ENCODE results near the gene PMVK.
"Not testable (repeated sequence)": the region's sequence is repeated elsewhere in the genome, so short reads cannot be mapped to it uniquely, and the experiment has no call there.

The PMVK gene

DNA sequence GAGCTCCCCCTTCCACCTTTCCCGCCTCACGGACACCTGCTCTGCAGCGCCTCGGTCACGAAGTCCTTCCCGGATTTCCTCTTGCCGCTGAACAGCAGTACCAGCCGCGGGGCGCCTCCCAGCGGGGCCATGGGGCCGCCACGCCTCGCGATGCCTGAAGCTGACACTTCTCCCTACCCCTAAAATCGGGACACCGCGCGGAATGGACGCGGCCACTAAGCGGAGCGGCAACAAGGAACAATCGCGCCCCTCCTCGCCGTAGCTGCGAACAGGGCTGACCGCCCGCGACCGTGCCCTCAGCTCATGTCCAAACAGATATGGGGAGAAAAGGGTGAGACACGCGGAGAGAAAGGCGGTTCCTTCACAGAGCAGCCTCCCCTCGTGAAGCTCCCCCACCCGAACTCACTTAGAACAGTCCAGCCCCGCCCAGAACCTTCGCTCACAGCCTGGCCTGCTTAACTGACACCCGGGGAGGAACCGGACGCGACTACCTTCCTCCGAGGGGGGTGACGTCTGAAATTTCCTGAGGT lies at the start of gene PMVK:
Gene PMVK, minus strand, starts transcription at position 165 of the 530 bp plus-strand sequence. Its CDS starts 34 bp downstream, at position 131.
- H3K4me1 ChIP-seq = peaks cover 20% of the 10 kb centered on the region
- in situ Hi-C loops (cut with MboI; ENCODE audit: low sequenced_read_pairs) = no loop called here
- peak; percentile 87 to 97 for DNase-seq (ENCODE audit: low spot score in 2 of 2)

DNA sequence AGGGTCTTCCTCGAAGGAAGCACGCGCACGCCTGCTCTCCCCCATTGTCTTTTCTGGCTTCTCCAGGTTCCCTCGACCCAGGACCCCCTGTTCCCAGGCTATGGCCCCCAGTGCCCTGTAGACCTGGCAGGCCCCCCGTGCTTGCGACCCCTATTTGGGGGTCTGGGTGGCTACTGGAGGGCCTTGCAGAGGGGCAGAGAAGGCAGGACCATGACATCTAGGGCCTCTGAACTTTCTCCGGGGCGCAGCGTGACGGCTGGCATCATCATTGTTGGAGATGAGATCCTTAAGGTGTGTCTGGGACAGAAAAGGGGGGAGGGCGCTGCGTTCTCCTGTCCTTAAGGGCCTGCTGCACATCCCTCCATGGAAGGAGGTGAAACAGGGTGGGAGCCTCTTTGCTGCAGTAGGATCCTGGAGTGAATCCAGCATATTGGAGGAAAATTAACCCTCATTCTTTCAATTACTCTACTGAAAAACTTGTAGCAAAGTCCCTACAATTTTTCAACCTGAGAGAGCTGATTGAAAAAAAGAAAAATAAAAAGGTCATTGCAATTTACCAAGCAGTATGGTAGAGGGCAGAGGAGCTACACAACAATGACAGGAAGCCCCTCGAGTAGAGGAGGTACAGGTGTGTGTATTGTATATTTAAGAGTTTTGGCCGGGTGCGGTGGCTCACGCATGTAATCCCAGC lies 47.4 kb upstream of the PMVK start:
- in situ Hi-C loops (cut with MboI; ENCODE audit: low sequenced_read_pairs) = no loop called here
- no peaks in the 10 kb centered on the region for H3K27me3 ChIP-seq (ENCODE audit: low read depth)
- H3K9me3 ChIP-seq = no peaks in the 10 kb centered on the region
- H3K4me3 ChIP-seq = peak overlapping the region; percentile 55
- peak in 1 of 2 experiments; percentile 55 for DNase-seq (ENCODE audit: low spot score in 2 of 2)
- H3K36me3 ChIP-seq (replicated peaks) = peaks cover 50% of the 10 kb centered on the region
- H3K4me1 ChIP-seq = peaks cover 13% of the 10 kb centered on the region

More for the DNA sequence above, at the start of gene PMVK:
- H3K27me3 ChIP-seq (ENCODE audit: low read depth) = no peaks in the 10 kb centered on the region
- peak within 1 kb of the TSS; percentile 60 for H3K4me3 ChIP-seq
- no peaks in the 10 kb centered on the region for H3K36me3 ChIP-seq (replicated peaks)
- no peaks in the 10 kb centered on the region for H3K9me3 ChIP-seq

DNA sequence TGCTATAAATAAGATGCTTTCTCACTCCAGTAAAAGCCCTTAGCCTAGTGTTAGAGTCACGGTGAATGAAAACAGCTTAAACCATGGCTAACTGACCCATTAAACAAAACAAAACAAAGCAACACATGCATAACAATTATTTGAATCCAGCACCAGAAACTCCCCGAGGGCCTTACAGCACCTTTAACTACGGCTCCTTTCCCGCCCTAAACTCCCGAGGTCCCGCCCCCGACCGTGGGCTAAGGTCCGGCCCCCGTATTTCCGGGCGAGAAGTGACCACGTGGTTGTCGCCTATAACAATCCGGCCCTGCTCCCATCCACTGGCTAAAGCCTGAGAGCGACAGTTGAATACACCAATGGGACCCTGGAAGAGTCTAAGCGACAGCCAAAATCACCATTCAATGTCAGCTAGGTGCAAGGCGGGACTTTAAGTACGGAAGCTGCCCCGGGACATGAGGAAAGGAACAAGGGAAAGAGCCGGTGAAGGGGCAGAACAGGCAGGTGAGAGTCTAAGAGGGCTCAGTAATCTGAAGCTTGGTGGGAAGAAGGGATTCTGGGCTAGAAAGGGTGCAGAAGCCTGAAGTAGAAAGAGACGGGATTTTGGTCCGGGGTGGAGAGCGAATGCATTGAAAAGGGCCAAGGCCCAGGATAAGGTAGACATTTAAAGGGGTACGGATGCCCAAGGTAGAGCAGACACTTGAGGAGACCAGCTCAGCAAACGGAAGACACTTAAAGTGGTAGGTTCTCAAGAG lies 46.6 kb upstream of the PMVK start, which contains the start of gene FLAD1:
Gene FLAD1, plus strand, starts transcription at position 448 of the 752 bp plus-strand sequence. CDS start 351 bp downstream, outside the sequence.
- in situ Hi-C loops (cut with MboI; ENCODE audit: low sequenced_read_pairs) = no loop called here
- DNase-seq (ENCODE audit: low spot score in 2 of 2) = peak; percentile 99

DNA sequence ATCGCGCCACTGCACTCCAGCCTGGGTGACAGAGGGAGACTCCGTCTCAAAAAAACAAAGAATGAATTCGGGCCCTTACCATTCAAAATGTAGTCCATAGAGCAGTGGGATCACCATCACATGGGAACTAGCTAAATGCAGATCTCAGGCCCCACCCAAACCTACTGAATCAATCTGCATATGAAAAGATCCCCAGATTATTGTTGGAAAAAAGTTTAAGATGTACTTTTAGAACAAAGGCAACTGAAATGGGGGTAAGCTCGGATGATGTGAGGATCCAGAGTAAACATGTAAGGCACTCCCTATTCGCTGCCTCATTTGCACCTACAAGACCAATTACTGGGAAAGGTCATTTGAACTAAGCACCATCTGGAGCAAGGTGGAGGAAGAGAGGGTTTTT lies 45.8 kb upstream of the PMVK start:
- Histone ChIP-seq H3K4me3 (peak overlapping the region; percentile 55), H3K27me3 (ENCODE audit: low read depth) (no peaks in the 10 kb centered on the region), H3K4me1 (peaks cover 13% of the 10 kb centered on the region), H3K9me3 (no peaks in the 10 kb centered on the region), H3K36me3 (replicated peaks) (peaks cover 47% of the 10 kb centered on the region)
- in situ Hi-C loops (cut with MboI; ENCODE audit: low sequenced_read_pairs) = no loop called here
- peak; percentile 77 to 92 for DNase-seq (ENCODE audit: low spot score in 2 of 2)

More for the DNA sequence above, 46.6 kb upstream of the PMVK start, which contains the start of gene FLAD1:
- Histone ChIP-seq H3K27me3 (ENCODE audit: low read depth) (no peaks in the 10 kb centered on the region), H3K36me3 (replicated peaks) (peaks cover 47% of the 10 kb centered on the region), H3K4me1 (peaks cover 13% of the 10 kb centered on the region), H3K9me3 (no peaks in the 10 kb centered on the region), H3K4me3 (peak within 1 kb of the TSS; percentile 55)

DNA sequence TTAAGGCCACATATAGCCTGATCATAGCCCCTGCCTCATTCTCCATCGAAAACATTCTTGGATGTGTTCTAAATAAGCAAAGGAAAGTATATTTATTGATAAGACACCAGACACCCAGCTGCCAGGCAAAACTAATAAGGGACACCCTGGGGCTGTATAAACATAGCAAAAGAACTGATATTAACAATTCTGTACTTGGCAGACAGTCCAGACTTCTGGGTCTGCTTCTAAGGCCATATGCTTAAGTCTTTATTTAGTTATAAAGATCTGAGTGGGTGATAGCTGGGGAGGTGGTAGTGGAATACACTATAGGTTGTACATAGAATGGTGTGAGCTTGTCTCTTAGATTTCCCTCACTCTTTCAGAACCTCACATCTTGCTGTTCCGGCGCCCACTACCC lies 41.8 kb upstream of the PMVK start:
- in situ Hi-C loops (cut with MboI; ENCODE audit: low sequenced_read_pairs) = no loop called here
- H3K36me3 ChIP-seq (replicated peaks) = peaks cover 36% of the 10 kb centered on the region
- no peaks in the 10 kb centered on the region for H3K27me3 ChIP-seq (ENCODE audit: low read depth)

DNA sequence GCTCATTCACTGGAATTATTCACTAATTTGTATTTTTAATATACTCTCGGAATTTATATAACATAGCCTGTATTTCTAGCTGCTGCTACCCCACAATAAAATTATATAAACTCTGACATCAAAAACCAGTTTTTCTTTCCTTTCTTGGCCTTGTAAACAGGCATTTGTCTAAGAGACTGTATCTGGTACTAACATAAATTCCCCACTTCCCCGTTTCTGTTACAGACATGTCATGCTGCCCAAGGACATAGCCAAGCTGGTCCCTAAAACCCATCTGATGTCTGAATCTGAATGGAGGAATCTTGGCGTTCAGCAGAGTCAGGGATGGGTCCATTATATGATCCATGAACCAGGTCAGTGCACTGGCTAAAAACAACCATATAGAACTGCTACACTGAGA lies 41.2 kb upstream of the PMVK start:
- H3K36me3 ChIP-seq (replicated peaks) = peaks cover 36% of the 10 kb centered on the region
- H3K9me3 ChIP-seq; H3K4me3 ChIP-seq; in situ Hi-C loops (cut with MboI; ENCODE audit: low sequenced_read_pairs); DNase-seq (ENCODE audit: low spot score in 2 of 2); H3K27me3 ChIP-seq (ENCODE audit: low read depth): not testable (repeated sequence)
- peaks cover 23% of the 10 kb centered on the region for H3K4me1 ChIP-seq

More for the DNA sequence above, 41.8 kb upstream of the PMVK start:
- Histone ChIP-seq H3K9me3 (no peaks in the 10 kb centered on the region), H3K4me1 (peaks cover 19% of the 10 kb centered on the region), H3K4me3 (no peak overlapping the region)
- no peak for DNase-seq (ENCODE audit: low spot score in 2 of 2)

DNA sequence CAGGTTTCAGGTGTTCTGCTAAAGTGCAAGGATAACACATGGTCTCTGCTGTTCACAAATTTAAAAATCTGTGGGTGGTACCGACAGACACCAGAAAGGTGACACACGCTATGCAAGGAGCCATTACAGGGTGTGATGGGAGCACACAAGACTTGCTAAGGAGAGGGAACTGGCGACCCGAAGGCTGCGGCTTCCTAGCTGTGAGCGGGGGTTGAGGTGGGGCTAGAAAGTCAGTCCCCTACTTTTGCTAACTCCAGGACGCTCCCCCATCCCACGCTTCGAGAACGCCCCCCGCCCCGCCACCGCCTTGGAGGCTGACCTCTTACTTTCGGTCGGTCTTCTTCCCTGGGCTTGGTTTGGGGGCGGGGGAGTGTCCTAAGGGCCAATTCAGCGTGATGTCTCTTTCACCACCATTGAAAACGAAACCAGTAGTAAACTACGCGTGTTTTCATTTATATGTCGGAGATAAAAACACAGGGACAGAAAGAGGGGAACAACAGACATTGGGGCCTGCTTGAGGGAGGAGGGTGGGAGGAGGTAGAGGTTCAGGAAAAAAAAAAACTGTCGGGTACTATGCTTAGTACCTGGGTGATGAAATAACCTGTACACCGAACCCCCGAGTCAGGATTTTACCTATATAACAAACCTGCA lies 39.0 kb upstream of the PMVK start:
- Histone ChIP-seq H3K4me3 (peak overlapping the region; percentile 82), H3K4me1 (peaks cover 30% of the 10 kb centered on the region), H3K27me3 (ENCODE audit: low read depth) (no peaks in the 10 kb centered on the region), H3K9me3 (no peaks in the 10 kb centered on the region), H3K36me3 (replicated peaks) (peaks cover 30% of the 10 kb centered on the region)
- DNase-seq (ENCODE audit: low spot score in 2 of 2) = peak in 1 of 2 experiments; percentile 69
- in situ Hi-C loops (cut with MboI; ENCODE audit: low sequenced_read_pairs) = no loop called here

DNA sequence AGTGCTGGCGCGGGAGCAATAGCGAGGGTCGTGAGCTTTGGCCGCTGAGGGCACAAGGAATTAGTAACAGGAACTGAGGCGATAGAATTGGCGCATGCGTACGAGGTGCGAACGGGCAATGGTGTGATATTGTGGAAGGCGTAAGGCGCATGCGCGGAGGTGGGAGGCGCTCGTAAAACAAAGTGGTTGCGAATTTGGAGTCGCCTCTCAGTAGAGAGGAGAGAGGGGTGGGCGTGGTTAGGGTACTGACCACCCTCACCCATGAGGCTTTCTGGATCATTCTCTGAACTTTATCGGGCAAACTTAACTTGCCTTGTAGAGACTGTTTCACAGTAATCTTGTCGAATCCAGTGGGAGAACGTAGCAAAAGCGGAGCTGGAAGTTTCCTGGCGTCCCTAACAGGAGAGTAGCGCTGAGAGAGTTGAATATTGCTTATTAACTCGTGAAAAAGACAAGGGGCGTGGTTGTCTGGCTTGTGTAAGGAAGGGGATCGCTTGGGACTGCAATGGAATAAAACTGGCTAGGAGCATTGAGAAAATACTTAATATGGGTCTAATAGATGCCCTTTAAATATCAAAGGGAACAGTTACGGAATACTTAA lies 38.4 kb upstream of the PMVK start:
- H3K27me3 ChIP-seq (ENCODE audit: low read depth) = no peaks in the 10 kb centered on the region
- H3K9me3 ChIP-seq = no peaks in the 10 kb centered on the region
- in situ Hi-C loops (cut with MboI; ENCODE audit: low sequenced_read_pairs) = no loop called here
- H3K4me1 ChIP-seq = peaks cover 36% of the 10 kb centered on the region
- H3K36me3 ChIP-seq (replicated peaks) = peaks cover 24% of the 10 kb centered on the region
- DNase-seq (ENCODE audit: low spot score in 2 of 2) = peak; percentile 94 to 97
- H3K4me3 ChIP-seq = peak overlapping the region; percentile 82

DNA sequence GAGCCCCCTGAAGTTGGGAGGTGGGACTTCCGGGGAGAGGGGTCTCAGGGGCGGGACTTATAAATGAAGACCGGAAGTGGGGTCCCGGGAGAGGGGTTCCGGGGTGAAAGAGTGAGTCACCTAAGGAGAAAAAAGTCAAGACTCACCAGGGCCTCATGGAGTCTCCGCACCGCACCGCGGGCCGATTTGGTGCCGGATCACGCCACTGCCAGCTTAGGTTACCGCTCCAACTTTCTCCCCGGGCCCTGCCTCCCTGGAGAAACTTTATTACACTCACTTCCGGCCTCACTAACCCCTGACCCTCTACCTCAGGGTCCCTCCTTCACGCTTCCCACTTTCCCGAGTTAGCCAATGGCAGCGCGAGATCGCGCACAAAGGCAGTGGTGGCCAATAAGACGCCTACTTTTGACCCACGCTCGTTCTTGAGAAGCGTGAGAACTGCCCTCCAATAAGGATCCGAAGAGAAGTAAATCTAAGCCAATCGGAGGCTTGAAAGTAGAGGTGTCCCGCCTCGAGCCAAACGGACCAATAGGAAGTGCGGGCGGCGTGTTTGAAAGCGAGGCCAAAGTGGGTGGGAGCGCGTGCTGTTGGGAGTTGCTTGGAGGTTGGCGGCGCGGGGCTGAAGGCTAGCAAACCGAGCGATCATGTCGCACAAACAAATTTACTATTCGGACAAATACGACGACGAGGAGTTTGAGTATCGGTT lies 37.7 kb upstream of the PMVK start, which contains the start of gene CKS1B:
Gene CKS1B, plus strand, starts transcription at position 580 of the 706 bp plus-strand sequence. Its CDS starts 65 bp downstream, at position 645.
- in situ Hi-C loops (cut with MboI; ENCODE audit: low sequenced_read_pairs) = no loop called here
- peak within 1 kb of the TSS; percentile 82 for H3K4me3 ChIP-seq
- peaks cover 36% of the 10 kb centered on the region for H3K4me1 ChIP-seq
- H3K9me3 ChIP-seq = no peaks in the 10 kb centered on the region
- no peaks in the 10 kb centered on the region for H3K27me3 ChIP-seq (ENCODE audit: low read depth)
- H3K36me3 ChIP-seq (replicated peaks) = peaks cover 17% of the 10 kb centered on the region
- DNase-seq (ENCODE audit: low spot score in 2 of 2) = peak; percentile 97 to 100

DNA sequence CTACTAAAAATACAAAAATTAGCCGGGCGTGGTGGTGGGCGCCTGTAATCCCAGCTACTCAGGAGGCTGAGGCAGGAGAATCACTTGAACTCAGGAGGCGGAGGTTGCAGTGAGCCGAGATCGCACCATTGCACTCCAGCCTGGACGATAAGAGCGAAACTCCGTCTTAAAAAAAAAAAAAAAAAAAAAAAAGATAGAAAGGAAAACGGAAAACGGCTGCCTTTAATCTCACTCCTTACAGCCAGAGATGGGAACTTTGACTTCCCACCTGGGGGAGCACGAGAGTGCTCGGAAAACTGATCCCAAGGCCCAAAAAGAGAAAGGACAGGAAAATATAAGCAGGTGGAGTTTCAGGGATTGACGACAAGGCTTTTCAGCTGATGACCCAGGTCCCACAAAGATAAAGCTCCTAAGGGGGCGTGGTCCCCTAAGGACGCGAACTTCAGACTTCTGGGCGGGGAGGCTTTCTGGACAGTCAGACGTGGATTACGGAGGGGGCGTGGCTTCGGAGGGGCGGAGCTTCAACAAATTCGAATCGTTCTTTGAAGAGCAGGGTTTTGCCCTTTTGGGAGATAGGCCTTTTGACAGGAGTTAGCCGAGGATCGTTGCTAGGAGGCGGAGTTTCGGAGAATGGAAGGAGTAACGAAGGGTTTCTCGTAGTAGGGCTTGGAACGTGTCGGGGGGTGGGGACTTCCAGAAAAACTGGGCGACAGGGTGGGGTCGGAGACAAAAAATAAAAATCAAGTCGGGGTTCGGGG lies 37.0 kb upstream of the PMVK start:
- peaks cover 36% of the 10 kb centered on the region for H3K4me1 ChIP-seq
- DNase-seq (ENCODE audit: low spot score in 2 of 2) = peak; percentile 96 to 100
- in situ Hi-C loops (cut with MboI; ENCODE audit: low sequenced_read_pairs) = no loop called here
- peaks cover 13% of the 10 kb centered on the region for H3K36me3 ChIP-seq (replicated peaks)
- no peaks in the 10 kb centered on the region for H3K27me3 ChIP-seq (ENCODE audit: low read depth)
- no peaks in the 10 kb centered on the region for H3K9me3 ChIP-seq
- H3K4me3 ChIP-seq = peak overlapping the region; percentile 82

DNA sequence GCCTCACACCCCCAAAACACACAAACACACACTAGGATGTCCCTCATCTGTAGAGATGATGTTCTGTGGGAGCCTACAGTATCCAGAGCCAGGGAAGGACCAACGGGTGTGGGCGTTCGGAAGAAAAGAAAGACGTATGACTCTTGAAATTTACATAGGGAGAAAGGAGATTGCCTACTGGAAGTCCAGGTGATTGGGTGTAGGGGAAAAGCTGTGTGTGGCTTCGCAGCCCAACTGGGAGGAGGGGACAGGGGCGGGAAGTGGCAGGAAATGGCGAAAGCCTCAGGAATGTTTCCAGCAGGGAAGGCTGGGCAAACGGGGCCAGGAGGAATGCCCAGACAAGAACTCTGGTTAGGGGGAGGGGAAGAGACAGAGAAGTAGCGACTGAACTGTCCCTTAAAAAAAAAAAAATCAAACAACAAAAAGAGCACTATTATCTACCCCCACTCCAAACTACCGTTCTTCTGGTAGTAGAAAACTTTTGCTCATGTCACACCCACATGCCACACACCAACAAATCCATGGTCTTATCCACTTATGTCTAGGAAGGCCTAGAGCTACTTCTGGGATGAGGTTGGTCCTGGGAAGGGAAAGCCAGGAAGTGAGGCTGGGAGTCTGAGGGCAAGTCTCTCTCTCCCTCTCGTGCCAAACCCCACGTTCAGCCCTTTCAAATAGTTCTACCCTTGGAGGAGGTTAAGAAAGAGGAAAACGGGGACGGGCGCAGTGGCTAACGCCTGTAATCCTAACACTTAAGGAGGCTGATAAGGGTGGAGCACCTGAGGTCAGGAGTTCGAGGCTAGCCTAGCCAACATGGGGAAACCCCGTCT lies 36.2 kb upstream of the PMVK start:
- Histone ChIP-seq H3K9me3 (no peaks in the 10 kb centered on the region), H3K4me3 (peak overlapping the region; percentile 82), H3K4me1 (peaks cover 36% of the 10 kb centered on the region), H3K36me3 (replicated peaks) (peaks cover 12% of the 10 kb centered on the region), H3K27me3 (ENCODE audit: low read depth) (no peaks in the 10 kb centered on the region)
- DNase-seq (ENCODE audit: low spot score in 2 of 2) = peak; percentile 78 to 87
- in situ Hi-C loops (cut with MboI; ENCODE audit: low sequenced_read_pairs) = no loop called here

DNA sequence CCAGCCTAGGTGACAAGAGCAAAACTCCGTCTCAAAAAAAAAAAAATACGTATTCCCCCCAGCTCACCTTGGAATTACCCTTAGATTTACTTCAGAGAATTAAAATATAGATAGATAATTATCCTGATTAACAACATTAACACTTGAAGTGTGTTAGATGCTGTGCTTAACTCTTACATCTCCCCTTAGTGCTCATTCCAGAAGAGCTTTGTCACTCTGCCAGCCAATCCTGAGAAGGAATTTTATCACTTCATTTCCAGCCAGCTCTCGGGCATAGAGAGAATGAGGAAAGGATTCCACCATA lies 35.6 kb upstream of the PMVK start:
- in situ Hi-C loops (cut with MboI; ENCODE audit: low sequenced_read_pairs) = no loop called here
- peaks cover 36% of the 10 kb centered on the region for H3K4me1 ChIP-seq

More for the DNA sequence above, 35.6 kb upstream of the PMVK start:
- Histone ChIP-seq H3K36me3 (replicated peaks) (peaks cover 13% of the 10 kb centered on the region), H3K27me3 (ENCODE audit: low read depth) (no peaks in the 10 kb centered on the region), H3K9me3 (no peaks in the 10 kb centered on the region), H3K4me3 (no peak overlapping the region)
- DNase-seq (ENCODE audit: low spot score in 2 of 2) = no peak
